GM21529 (cell line): Measurements from ENCODE around the gene SIRT3.
A peak's percentile ranks its signal among the peaks of the same experiment; 100 is the strongest.
"Not testable (repeated sequence)": the region's sequence is repeated elsewhere in the genome, so short reads cannot be mapped to it uniquely, and the experiment has no call there.

Experiments used
- ATAC-seq: cut with Tn5 transposase; IDR thresholded peaks from one replicate; pipeline ENCODE4 v1.9.1; 2021; ENCODE audit not compliant: unreplicated experiment

SIRT3 gene

DNA sequence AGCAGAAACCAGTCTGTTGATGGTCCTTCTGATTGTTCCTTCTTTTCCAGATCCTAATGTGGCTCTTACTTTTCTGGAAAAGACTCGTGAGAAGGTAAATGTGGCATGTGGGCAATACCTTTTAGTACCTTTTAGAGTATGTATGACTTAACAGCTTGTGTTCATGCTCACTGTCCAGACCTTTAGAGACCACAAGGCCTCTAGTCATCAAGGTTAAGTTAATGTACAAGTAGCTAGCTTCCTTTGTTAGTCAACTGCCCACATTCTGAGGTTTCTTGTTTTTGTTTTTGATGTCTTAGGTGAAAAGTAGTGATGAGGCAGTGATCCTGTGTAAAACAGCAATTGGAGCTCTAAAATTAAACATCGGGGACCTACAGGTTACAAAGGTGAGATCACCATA, 8.2 kb upstream of the SIRT3 start:
- ATAC-seq: no peak

DNA sequence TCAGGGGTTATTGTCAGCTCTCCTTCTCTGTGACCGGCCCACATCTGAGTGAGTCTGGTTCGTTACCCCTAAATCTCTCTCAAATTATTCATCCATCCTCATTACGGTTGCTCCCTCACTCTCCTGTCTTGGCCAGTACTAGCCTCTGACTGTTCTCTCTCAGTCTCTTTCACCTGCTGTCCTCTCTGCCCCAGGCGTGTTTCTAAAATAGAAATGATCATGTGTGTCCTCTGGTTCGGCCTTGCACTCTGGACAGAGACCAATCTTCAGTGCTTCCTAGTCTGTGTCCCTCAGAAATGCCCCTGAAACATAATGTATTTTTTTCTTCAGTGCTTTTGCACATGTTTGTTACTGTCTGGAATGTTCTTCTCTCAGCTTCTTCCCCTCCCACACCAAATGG, 5.5 kb upstream of the SIRT3 start:
- no peak for ATAC-seq

DNA sequence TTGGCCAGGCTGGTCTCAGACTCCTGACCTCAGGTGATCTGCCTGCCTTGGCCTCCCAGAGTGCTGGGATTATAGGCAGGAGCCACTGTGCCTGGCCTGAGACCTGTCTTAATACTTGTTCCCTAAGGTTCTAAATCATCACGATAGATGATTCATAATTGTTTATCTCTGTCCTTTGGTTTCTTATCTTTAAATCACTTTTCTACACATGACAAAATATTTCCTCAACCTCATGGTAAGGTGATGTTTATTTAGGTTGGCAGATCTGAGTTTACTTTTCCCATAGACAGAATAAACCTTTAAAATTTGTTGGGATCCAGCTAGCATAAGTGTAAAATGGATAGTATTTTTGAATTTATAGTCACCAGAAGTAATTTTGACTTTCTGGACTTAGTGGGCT, 4.2 kb upstream of the SIRT3 start:
- no peak for ATAC-seq

DNA sequence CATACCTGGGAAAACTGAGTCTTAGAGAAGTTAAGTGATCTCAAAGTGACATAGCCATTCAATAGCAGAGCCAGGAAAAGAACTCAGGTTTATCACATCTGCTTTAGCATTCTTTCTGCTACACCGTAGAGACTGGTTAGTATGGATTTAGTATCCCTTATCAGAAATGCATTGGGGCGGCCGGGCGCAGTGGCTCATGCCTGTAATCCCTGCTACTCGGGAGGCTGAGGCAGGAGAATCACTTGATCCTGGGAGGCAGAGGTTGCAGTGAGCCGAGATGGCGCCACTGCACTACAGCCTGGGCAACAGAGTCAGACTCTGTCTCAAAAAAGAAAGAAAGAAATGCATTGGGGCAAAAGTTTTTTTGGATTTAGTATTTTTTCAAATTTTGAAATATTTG, 2.2 kb upstream of the SIRT3 start:
- not testable (repeated sequence) for ATAC-seq

DNA sequence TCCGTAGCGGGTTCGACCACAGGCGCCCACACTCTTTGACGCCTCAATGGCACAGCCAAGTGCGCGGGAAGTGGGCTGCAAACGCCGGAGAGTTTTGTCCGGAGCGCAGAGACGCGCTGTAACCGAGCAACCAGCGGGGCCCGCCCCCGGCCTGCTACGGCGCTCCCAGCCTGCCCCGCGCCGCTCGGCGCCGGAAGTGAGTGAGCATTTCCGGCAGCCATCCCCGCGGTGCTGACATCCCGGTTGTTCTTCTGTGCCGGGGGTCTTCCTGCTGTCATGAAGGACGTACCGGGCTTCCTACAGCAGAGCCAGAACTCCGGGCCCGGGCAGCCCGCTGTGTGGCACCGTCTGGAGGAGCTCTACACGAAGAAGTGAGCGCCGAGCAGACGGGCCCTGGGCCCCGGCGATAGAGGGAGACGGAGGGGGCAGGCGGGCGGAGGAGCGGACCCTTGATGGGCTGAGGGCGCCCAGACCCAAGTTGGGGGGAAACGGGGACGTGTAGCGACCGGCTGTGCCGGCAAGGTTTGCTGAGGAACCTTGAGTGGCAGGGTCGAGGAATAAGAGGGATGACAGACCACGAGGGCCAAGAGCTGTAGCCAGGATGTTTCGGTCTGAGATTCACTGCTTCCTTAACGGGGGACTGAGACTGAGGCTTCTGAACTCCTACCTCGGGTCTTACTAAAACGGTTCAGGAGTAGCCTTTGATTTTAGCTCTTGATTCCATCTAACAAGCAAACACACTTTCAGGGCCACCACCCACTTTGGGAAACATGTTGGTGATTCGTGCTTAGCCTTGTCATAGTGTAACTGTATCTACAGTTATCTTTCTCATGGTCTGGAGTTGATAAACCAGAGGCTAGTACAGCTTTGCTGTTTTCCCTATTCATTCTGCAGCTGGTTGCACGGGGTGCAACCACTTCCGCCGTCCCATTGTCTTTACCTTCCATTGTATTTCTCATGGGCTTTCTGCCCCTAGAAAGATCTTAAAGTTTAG, 929 bp upstream of the SIRT3 start, which contains the start of gene PSMD13:
PSMD13 (plus strand) TSS at position 203 of the 994 bp plus-strand sequence; CDS start at position 277, 74 bp downstream.
- peak; percentile 70 for ATAC-seq

DNA sequence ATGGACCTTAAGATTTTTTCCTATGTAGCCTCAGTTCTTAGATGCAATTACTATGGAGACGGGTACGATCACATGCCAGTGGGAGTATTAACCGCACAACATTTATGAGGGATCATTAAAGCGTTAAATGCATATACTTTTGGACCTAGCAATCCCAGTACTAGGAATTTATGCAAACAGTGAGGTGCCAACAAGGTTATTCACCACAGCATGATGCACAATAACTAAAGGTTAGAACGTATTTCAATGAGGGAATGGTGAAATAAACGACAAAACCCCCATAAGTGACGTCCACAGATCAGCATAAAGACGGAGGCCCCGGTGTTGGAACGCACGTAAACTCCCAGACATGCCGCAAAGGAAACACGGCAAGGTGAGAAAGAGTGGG, 539 bp downstream of the SIRT3 start:
- peak; percentile 23 for ATAC-seq

DNA sequence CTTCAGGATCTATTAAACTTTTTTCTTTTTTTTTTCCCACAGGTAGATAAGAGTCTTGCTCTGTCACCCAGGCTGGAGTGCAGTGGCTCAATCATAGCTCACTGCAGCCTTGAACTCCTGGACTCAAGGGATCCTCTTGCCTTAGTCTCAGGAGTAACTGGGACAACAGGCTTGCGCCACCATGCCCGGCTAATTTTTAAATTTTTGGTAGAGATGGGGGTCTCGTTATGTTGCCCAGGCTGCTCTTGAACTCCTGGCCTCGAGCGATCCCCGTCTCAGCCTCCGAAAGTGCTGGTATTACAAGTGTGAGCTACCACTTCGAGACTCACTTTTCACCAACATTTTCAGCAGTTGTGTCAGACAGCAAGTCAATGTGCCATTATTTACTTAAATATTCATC, 962 bp downstream of the SIRT3 start:
- no peak for ATAC-seq

DNA sequence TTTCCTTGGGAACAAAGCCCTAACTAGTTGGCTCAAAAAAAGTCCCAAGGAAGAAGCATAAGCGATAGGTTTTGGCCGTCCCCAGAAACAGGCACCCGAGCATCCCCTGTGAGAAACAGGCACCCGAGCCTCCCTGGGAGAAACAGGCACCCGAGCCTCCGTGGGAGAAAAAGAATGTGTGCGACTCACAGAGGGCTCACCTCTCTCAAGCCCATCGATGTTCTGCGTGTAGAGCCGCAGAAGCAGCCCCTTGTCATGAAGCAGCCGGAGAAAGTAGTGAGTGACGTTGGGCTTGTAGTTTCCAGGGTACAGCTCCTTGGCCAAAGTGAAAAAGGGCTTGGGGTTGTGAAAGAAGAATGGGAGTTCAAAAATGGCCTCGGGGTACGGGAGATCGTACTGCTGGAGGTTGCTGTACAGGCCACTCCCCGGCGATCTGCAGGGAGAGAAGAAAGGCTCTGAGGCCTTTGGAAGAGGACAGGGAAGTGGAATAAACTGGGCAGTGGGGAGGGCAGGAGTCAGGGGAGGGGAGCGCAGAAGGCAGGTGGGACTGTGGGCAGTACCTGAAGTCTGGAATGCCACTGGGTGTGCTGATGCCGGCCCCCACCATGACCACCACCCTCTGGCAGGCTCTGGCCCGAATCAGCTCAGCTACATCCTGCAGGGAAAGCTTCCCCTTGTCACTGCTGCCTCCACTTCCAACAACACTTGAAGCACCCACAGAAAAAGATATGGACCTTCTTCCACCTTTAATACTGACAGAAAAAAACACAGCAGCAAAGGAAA, 3.2 kb downstream of the SIRT3 start:
- ATAC-seq: no peak

DNA sequence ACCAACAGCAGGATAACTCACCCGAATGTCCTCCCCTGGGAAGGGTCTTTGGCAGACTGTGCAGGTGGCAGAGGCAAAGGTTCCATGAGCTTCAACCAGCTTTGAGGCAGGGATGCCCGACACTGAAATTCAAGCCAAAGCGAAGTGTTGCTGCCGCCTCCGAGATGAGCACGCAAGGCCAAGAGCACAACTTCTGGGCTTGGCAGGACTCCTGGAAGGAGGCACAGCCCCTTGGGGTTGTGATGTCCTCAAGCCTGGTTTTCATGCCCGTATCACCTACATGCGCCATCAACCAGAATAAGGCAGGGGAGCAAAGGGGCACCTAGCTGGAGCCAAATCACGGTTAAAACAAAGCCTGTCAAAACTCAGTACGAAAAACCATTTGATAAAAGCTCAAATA, 5.7 kb downstream of the SIRT3 start:
- ATAC-seq: no peak

DNA sequence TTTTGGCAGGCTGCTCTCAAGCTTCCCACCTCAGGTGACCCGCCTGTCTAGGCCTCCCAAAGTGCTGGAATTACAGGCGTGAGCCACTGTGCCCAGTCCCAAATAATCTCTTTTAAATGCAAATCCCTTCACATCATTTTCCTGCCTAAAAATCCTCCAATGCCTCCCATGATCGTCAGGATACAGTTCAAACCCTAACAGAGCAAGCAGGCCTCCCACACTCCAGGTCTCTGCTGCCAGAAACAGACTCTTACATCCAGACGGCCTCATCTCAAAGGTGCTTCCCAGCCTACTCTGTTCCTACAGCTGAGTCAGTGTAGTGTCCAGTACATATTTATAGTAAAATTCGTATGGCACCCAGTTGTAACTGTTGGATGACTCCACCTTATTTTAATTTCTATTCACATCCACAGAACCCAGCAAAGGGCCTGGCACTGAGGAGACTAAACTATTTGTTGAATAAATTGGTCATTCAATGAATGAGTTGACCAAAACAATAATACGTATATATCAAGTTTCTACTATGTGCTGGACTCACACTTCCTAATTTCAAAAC, 8.2 kb downstream of the SIRT3 start:
- no peak for ATAC-seq

DNA sequence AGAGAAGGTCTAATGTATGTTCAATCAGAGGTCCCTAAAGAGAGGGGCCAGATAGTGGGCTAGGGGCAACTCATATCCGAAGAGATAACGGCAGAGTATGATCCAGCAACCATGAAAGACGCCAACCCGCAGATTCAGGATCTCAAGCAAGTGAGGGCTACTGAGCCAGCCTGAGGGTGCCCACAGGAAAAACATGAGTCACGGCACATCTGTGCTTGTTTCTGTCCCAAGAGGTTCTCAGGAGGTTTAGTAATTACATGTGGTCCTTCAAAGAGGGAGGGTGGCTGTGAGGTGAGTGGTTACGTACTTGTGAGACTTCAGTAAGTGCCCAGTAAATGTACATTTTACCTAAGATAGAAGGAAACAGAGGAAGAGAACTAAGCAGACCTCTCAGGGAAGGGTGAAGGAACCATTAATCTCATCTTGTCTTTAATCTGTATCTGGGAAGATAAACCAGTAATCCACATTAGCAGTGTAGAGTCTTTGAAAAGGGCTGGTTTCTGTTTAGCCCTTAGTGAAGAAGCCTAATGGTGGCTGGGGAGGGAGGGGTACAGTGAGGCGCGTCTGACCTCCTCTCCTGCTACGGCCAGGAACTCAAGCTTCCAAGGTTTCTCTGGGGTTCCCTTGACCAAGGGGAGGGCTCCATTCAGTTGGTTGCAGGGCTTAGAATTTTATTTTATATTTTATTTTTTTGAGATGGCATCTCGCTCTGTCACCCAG, 10.2 kb downstream of the SIRT3 start:
- ATAC-seq: peak; percentile 70

DNA sequence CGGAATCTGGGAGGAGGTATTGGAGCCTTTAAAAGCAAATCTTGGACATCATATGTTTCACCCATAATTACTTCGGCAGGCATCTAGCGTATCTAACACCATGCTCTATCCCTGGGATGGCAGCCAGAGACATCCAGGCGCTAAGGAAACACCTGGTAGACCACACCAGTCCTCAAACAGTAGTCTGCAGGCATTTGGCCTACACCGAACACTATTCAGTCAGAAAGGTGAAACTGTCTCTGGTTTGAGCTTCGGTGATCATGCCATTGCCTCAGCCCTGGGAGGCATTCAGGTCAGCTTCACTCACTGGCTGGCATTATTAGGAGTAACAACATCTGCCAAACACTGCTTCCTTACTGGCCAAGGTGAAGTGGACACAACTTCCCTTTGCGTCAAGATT, 11.7 kb downstream of the SIRT3 start:
- ATAC-seq: no peak

DNA sequence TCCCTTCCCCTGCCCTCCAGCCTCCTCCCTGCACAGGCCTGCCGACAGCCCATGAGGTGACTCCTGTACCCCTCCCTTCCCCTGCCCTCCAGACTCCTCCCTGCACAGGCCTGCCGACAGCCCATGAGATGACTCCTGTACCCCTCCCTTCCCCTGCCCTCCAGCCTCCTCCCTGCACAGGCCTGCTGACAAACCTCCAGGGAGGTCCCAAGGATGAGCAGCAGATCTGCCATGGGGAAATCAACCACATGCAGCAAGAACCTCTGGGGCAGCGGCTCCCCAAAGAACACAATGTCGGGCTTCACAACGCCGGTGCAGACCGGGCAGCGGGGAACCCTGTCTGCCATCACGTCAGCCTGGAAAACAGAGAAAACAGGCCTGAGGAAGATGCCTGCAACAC, 12.3 kb downstream of the SIRT3 start:
- ATAC-seq: no peak

DNA sequence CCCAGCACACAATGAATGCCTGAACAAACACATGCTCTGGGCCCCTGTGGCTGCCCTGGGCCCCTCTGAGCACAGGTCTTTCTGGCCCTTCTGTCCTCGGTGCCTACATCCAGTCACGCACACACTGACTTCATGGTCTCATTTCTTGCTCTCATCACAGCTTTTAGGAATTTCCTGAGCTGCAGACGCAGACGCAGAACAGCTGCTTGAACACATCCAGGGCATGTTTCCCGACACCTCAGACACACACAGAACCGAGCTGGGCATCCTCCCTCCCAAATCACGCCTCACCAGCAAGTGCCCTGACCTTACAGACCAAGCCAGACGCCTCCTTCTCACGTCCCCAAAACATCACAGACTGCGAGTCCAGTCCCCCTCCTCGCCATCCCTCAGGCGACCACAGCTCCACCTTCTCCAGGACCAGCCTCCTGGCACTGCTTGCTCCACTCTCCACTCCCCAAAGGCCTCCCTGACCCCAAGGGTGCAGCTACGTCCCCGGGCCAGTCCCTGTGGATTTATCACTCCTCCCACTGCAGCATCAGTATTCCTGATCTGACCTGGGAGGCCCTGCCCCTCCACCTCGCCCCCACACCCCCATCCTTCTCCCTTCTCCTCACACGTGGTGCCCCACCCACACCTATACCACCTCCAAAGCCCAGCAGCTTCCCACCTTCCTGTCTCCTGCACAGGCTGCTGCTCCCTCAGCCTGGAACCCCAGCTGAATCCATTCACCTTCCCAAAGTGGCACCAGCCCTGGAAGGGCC, 12.9 kb downstream of the SIRT3 start:
- no peak for ATAC-seq

DNA sequence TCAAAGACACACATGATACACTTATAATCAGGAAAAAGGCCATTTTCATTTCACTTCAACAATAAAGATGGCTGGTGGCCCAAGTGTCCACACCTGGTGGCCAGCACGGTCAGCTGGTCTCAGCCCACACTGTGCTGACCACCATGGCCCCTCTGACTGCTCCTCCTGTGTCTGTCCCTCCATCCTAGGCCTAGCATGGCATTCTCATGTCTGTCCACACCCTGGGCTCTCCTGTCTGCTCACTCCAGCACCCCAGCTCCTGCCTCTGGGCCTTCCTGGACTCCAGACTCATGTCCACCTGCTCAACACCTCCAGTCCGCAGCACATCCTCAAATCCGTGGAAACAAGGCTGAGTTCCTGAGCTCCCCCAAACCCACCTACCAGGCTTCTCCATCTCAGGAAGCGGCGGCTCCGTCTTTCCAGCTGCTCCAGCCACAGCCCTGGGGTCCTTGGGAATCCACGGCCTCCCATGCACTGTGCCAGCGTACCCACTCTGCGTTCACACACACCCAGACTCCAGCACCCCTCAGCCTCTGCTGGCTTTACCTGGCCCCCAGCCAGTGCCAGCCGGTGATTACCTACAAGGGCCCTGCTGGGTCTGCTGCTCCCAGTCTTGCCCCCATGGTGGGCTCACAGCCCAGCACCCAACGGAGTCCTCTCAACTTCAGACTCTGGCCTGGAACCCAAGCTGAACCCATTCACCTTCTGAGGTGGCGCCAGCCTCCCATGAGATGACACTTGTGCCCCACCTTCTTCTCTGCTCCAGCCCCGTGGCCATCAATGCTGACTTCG, 13.9 kb downstream of the SIRT3 start:
- ATAC-seq: no peak

DNA sequence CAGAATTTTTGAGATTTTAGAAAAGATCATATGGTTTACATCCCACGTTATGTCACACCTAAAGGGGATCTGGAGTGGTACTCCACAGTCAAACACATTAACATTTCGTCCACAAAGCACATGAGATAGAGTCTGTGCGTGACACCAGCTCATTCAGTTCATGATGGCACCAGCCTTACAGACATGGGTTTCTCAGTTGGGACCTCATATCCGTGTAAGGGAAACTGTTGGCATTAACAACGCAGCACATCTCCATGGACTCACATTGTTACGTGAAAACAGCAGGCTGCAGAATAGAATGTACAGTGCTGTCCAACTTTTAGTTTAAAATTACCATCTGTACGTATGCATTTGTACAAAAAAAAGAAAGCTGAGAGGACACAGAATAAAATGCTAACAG, 14.6 kb downstream of the SIRT3 start:
- no peak for ATAC-seq

DNA sequence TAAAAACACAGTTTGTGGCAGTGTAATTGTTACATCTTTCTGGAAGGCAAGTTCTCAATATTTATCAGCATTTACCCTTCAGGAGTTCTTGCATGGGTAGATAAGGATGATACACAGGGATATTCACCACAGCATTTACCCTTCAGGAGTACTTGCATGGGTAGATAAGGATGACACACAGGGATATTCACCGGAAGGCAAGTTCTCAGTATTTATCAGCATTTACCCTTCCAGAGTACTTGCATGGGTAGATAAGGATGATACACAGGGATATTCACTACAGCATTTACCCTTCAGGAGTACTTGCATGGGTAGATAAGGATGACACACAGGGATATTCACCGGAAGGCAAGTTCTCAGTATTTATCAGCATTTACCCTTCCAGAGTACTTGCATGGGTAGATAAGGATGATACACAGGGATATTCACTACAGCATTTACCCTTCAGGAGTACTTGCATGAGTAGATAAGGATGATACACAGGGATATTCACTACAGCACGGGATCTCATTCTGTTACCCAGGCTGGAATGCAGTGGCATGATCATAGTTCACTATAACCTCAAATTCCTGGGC, 15.4 kb downstream of the SIRT3 start:
- not testable (repeated sequence) for ATAC-seq

DNA sequence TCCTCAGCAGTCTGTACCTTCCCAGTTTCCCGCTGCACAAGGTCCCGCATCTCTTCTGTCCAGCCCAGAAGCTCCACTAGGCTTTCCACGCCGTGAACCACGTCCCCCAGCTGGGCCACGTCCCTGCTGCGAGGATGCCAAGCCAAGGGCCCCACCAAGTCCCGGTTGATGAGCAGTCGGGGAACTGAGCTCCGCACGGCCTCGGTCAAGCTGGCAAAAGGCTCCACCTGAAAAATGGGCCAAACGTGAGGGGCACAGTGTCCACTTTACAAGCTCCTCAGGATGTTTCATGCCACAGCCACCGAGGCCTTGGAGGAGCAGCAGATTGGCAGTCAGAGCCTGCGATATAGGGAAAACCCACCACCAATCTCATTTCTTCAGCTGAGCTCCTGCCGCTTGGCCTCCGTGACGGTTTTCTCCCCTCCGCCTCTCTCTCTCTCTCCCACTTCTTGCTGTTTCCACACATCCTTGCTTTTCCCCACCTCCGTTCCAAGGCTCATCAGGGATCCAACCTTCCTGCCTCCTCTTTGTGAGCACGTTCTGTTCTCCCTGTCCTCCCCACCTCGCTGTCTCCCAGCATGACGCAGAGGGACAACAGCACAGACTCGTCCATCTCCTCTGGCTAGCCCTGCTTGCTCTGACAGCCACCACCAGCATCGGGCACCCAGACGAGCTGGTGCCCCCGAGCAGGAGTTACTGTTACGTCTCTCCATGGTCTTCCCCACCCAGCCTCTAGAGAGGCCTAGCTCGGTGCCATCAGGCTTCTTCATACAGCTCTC, 17.1 kb downstream of the SIRT3 start:
- no peak for ATAC-seq
